Loucy (cell line): ENCODE results near the gene SRRM5.

Source experiments
- H2AFZ ChIP-seq: fragments of 200-600 bp; sonication (generic); 2 replicates; pipeline ENCODE4 v1.6.0; 2016; ENCODE audit warnings: antibody characterized with exemption, mild to moderate bottlenecking, low read length, moderate library complexity
- H3F3A ChIP-seq: fragments of 200-600 bp; 2 replicates; pipeline ENCODE4 v1.6.0; 2016; ENCODE audit warnings: antibody characterized with exemption, low read depth, mild to moderate bottlenecking
- H3K27me3 ChIP-seq: fragments of 200-600 bp; sonication (generic); 2 replicates; pipeline ENCODE4 v1.6.1; 2014; ENCODE audit warnings: low read length, mild to moderate bottlenecking; ENCODE audit not compliant: insufficient read depth, poor library complexity, severe bottlenecking
- H3K36me3 ChIP-seq: fragments of 200-600 bp; sonication (generic); 2 replicates; pipeline ENCODE4 v1.6.1; 2016; ENCODE audit warnings: low read length; ENCODE audit not compliant: insufficient read depth
- H3K4me1 ChIP-seq: fragments of 200-600 bp; sonication (generic); 2 replicates; pipeline ENCODE4 v1.5.1; 2014; ENCODE audit warnings: low read length, mild to moderate bottlenecking; ENCODE audit not compliant: insufficient read depth, poor library complexity, severe bottlenecking
- H3K4me2 ChIP-seq: fragments of 200-600 bp; sonication (generic); 2 replicates; pipeline ENCODE4 v1.6.0; 2014; ENCODE audit warnings: antibody characterized with exemption, low read length, low read depth, mild to moderate bottlenecking; ENCODE audit not compliant: poor library complexity, severe bottlenecking
- H3K4me3 ChIP-seq: fragments of 200-600 bp; sonication (generic); 2 replicates; pipeline ENCODE4 v1.5.1; 2014; ENCODE audit warnings: low read length, mild to moderate bottlenecking, mixed read lengths; ENCODE audit not compliant: poor library complexity, severe bottlenecking
- H3K79me2 ChIP-seq: fragments of 200-600 bp; sonication (generic); 2 replicates; pipeline ENCODE4 v1.6.1; 2014; ENCODE audit warnings: low read length; ENCODE audit not compliant: insufficient read depth
- H3K9ac ChIP-seq: fragments of 200-600 bp; sonication (generic); 2 replicates; pipeline ENCODE4 v1.6.0; 2014; ENCODE audit warnings: mild to moderate bottlenecking, low read depth, low read length, moderate library complexity; ENCODE audit not compliant: poor library complexity, severe bottlenecking
- H3K9me2 ChIP-seq: fragments of 200-600 bp; sonication (generic); replicated peaks from 2 replicates; pipeline ENCODE4 v1.6.1; 2016; ENCODE audit warnings: low read depth, low read length, mixed read lengths
- H3K9me3 ChIP-seq: fragments of 200-600 bp; sonication (generic); 2 replicates; pipeline ENCODE4 v1.6.1; 2014; ENCODE audit warnings: mild to moderate bottlenecking, antibody characterized with exemption, low read length, low read depth; ENCODE audit not compliant: insufficient read depth
- H4K20me1 ChIP-seq: fragments of 200-600 bp; sonication (generic); 2 replicates; pipeline ENCODE4 v1.6.0; 2014; ENCODE audit warnings: antibody characterized with exemption, low read length, mild to moderate bottlenecking; ENCODE audit not compliant: insufficient read depth, poor library complexity, severe bottlenecking
- CTCF ChIP-seq: fragments of 200-600 bp; sonication (generic); conservative IDR thresholded peaks from 2 replicates; pipeline ENCODE4 v1.5.1; 2014; ENCODE audit warnings: mild to moderate bottlenecking, antibody characterized with exemption, low read length
- EZH2phosphoT487 ChIP-seq: fragments of 200-600 bp; IDR thresholded peaks from 2 replicates; pipeline ENCODE4 v1.6.1; 2018; ENCODE audit warnings: antibody characterized with exemption, mild to moderate bottlenecking, moderate library complexity, borderline replicate concordance

Gene SRRM5

DNA sequence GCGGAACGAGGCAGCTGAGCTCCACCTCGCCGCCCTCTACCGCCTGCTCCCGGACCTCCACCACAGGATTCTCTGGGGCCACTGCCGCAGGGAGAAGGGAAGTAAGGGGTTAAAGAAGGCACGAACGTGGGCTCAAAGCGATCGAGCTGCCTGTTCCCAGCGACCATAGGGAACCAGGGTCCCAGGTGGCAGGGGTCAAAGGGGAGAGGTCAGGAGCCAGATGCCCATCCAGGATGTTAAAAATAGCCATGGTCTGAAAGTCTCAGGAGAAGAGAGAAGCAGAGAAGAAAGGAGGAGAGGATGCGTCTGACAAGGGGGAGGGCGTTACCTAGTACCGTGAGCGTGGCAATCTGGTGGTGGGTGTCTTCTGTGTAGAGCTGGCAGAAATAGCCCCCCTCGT lies 14.9 kb downstream of the SRRM5 start:
- H3K4me1 ChIP-seq = no peaks in the 10 kb centered on the region
- H4K20me1 ChIP-seq = peaks cover 2% of the 10 kb centered on the region
- H3K36me3 ChIP-seq = no peaks in the 10 kb centered on the region
- no peaks in the 10 kb centered on the region for H3K9me3 ChIP-seq
- no peaks in the 10 kb centered on the region; the same call in 1 of the 2 replicates for H3F3A ChIP-seq
- H3K4me2 ChIP-seq = no peak overlapping the region
- no peak overlapping the region for H2AFZ ChIP-seq
- no peaks in the 10 kb centered on the region for H3K79me2 ChIP-seq
- H3K9me2 ChIP-seq = no peaks in the 10 kb centered on the region
- no peaks in the 10 kb centered on the region for H3K27me3 ChIP-seq
- H3K9ac ChIP-seq = no peak overlapping the region
- TF ChIP-seq EZH2phosphoT487 = no peak
- TF ChIP-seq CTCF = no peak
- H3K4me3 ChIP-seq = no peak overlapping the region

GRCh38 chr19:43628646-43629326 lies 16.9 kb downstream of the SRRM5 start:
- H3K9me3 ChIP-seq = no peaks in the 10 kb centered on the region
- H3K79me2 ChIP-seq = no peaks in the 10 kb centered on the region
- H3K27me3 ChIP-seq = no peaks in the 10 kb centered on the region
- no peak overlapping the region for H3K4me3 ChIP-seq
- no peak overlapping the region for H3K9ac ChIP-seq
- no peak for TF ChIP-seq EZH2phosphoT487
- no peak for TF ChIP-seq CTCF
- H3K4me2 ChIP-seq = no peak overlapping the region
- H3F3A ChIP-seq = no peaks in the 10 kb centered on the region
- no peaks in the 10 kb centered on the region for H3K4me1 ChIP-seq
- H4K20me1 ChIP-seq = no peaks in the 10 kb centered on the region
- H3K36me3 ChIP-seq = no peaks in the 10 kb centered on the region
- H2AFZ ChIP-seq = 0 out of 2 replicates have a peak overlapping the region, but pooled peaks have one; percentile 51
- H3K9me2 ChIP-seq = no peaks in the 10 kb centered on the region

DNA sequence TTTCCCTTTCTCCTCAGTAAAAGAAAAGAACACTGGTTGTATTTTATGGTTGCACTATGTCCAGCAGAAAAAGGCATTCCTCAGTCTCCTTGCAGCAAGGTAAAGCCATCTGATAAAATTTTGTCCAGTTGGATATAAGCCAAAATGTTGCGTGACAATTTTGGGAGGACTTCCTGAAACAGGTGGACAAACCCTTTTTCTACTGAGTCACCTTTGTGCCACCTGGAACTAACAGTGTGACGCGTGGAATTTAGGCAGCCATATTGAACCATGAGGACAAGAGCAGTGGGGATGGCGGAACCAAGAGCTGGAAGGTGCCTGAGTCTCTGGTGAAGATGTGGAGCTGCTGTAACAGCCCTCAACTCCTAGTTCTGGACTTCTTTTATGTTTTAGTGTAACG lies 19.6 kb downstream of the SRRM5 start:
- Histone ChIP-seq H3K79me2 (no peaks in the 10 kb centered on the region), H3K27me3 (no peaks in the 10 kb centered on the region), H3K36me3 (no peaks in the 10 kb centered on the region), H2AFZ (no peak overlapping the region), H3K9me2 (no peaks in the 10 kb centered on the region), H3K4me3 (no peak overlapping the region), H3F3A (no peaks in the 10 kb centered on the region), H3K4me1 (no peaks in the 10 kb centered on the region), H3K9me3 (no peaks in the 10 kb centered on the region), H3K9ac (no peak overlapping the region), H4K20me1 (no peaks in the 10 kb centered on the region), H3K4me2 (no peak overlapping the region)
- TF ChIP-seq CTCF (no peak), EZH2phosphoT487 (no peak)
